Sciatic nerve (tissue), 2 donors: ENCODE results near the gene SKP1. TPM values are rescaled to one million over a fixed set of nuclear protein-coding genes. Genes with fewer than 3 reads are reported as not detected.
A peak's percentile ranks its signal among the peaks of the same experiment; 100 is the strongest.

Experiments
- ATAC-seq: fragments of 200-7000 bp; cut with Tn5 transposase; one replicate; pipeline ENCODE4 v1.9.1; 2020; ENCODE audit warnings: mild to moderate bottlenecking, moderate library complexity
- DNase-seq: peaks from one replicate; pipeline ENCODE4 v3.0.0-alpha.2; 2020; ENCODE audit warnings: low spot score
- intact Hi-C: fragments of 100-400 bp; cut with DNase I; formaldehyde crosslinking; loops from one replicate; pipeline ENCODE4 v1.14.2; 2022
- total RNA-seq: library from RNA; stranded (reverse); fragmentation: NEBNext Ultra II Directional; extraction: Animal tissue kit (Norgen Biotek cat#: 25700); gene quantifications from one replicate; pipeline ENCODE4 v1.2.1, GENCODE V29; 2021
- donor health status: DM: no; HTN: no; CAD: no.
- donor health status: DM: no; HTN: no; CAD: no.

Gene SKP1
- total RNA-seq, 1 donor from 2014 or later: 295 TPM

DNA sequence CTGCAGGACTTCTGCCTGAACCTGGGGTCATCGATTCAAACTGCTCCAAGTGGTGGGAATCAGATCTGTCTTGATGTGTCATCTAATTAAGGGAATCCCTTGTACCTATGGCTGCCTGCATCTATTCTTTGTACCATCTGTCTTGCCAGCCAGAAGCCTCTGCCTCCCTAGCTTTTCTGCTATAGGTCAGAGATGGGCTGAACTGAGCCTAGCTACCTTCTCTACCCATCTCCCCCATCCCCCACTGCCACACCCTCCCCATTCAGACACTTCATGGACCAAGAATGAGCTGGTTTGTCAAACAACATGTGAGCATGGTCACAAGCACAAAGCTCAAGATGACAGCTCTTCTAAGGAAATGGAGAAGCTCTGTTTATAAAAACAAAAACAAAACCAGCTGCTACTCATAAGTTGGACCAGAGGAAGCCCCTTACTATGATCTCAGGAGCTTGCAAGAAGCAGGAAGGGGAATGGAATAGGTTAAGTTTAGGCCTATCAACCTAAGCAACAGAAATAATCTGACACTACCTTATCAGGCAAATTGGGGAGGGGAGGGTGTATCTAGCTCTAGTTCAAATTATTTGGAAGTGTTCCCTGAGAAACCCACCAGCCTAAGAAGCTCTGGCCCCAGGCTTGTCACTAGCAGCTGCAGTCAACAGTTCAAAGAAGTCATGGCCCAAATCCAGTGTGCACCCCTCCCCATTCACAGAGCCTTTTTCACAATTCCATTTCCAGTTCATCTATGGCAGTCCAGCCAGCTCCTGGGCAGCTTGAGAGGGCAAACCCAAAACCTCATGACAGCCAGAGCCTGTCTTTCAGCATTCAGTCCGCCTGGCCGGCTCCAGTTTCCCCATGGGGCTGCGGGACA lies 29.9 kb downstream of the SKP1 start:
- DNase-seq (no peak), ATAC-seq (no peak)
- intact Hi-C loops: no loop called here

GRCh38 chr5:134145779-134146581 lies 30.8 kb downstream of the SKP1 start:
- DNase-seq: peak; percentile 87
- peak; percentile 77 for ATAC-seq
- intact Hi-C loops: no loop called here

- DNase-seq (no peak), ATAC-seq (no peak)
- intact Hi-C loops: no loop called here
Measured at GRCh38 chr5:134145041-134145757, 31.6 kb downstream of the SKP1 start.

- DNase-seq: no peak
- ATAC-seq: no peak
- intact Hi-C loops: no loop called here
Measured at GRCh38 chr5:134143944-134144941, 32.5 kb downstream of the SKP1 start.

DNA sequence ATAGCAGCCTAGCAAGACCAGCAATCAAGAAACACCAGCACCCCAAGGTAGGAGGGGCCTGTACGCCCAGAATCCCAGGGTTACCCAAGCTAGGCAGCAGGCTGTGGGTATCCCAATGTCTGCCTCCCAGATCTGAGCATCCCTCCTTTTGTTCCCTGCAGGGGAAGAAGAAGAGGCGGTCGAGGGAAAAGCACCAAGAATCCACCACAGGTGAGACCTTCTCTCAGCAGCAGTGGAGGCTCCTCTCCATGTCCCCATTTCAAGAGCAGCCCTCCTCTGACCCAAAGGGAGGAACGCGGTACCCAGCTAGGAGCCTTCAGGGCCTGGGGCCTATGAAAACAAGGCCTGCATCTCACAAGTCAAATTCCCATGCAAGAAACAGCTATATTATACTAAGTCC lies 33.3 kb downstream of the SKP1 start:
- no peak for DNase-seq
- no peak for ATAC-seq
- intact Hi-C loops: no loop called here

DNA sequence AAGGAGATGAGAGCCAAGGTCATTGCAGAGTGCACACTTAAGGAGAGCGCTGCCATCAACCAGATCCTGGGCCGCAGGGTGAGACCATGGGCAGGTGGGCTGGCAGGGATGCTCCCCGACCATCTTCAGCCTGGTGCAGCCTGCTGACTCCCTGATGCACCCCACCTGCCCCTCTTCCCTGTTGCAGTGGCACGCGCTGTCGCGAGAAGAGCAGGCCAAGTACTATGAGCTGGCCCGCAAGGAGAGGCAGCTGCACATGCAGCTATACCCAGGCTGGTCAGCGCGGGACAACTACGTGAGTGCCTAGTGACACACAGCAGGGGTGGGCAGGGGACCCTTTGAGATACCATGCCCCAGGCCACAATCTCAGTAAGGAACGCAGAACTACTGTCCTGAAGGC lies 33.9 kb downstream of the SKP1 start:
- no peak for DNase-seq
- intact Hi-C loops: no loop called here
- no peak for ATAC-seq

- DNase-seq (no peak), ATAC-seq (no peak)
- intact Hi-C loops: no loop called here
Measured at GRCh38 chr5:134142052-134142451, 34.7 kb downstream of the SKP1 start.

- DNase-seq (no peak), ATAC-seq (no peak)
- intact Hi-C loops: loop anchor here (2.0 kb wide), 1 partner anchor 39 kb away; no protein-coding TSS in a partner anchor
Measured at GRCh38 chr5:134141331-134142050, 35.3 kb downstream of the SKP1 start.

GRCh38 chr5:134140530-134141201 lies 36.1 kb downstream of the SKP1 start:
- intact Hi-C loops: loop anchor here (2.0 kb wide), 1 partner anchor 38 kb away; no protein-coding TSS in a partner anchor
- ATAC-seq (peak; percentile 76), DNase-seq (no peak)

GRCh38 chr5:134139891-134140469 lies 36.8 kb downstream of the SKP1 start:
- DNase-seq (no peak), ATAC-seq (no peak)
- intact Hi-C loops: loop anchor here (2.0 to 5.0 kb wide), 2 partner anchors 37 to 98 kb away; no protein-coding TSS in a partner anchor

GRCh38 chr5:134139377-134139851 lies 37.3 kb downstream of the SKP1 start:
- ATAC-seq (no peak), DNase-seq (no peak)
- intact Hi-C loops: loop anchor here (5.0 kb wide), 1 partner anchor 97 kb away; no protein-coding TSS in a partner anchor

DNA sequence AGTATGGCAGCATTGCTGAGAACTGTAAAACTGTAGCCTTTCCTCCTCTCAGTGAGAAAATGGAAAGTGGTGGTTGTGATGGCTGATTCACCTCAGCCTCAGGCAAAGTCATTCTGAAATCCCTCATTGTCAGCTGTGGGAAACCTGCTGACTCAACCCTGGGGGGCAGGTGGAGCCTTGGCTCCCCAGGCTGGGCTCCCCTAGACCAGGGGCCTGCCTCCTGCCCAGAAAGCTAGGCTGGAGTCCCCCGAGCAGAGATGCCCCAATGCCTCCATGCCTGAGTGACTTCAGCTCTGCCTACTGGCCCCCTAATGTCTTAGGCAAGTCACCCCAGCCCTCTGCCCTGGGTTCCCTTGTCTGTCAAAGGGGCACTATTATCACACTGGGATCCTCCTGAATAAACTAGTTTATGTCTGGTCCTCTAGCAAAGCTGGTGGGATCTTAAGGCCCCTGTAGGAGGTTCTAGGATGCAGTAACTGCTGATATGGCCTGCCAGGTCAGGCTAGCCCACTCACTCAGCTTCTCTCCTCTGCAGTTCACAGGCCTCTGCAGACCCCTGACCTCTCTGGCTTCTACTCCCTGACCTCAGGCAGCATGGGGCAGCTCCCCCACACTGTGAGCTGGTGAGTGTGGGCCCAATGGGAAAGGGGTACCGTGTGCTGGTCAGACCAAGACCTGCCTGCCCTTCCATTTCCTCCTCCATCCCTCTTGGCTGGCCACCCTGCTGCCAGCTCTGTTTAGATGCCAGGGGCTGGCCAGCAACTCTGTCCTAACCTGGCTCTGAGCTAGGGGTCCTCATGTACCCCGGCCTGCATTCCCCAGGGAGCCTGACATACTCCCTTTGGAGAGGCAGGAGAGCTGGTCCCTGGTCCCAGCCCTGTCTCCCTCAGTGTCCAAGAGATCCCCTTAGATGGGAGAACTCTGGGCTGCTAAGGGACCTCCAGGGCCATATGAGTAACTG lies 38.1 kb downstream of the SKP1 start:
- DNase-seq: no peak
- intact Hi-C loops: loop anchor here (5.0 kb wide), 1 partner anchor 96 kb away; no protein-coding TSS in a partner anchor
- ATAC-seq: no peak

DNA sequence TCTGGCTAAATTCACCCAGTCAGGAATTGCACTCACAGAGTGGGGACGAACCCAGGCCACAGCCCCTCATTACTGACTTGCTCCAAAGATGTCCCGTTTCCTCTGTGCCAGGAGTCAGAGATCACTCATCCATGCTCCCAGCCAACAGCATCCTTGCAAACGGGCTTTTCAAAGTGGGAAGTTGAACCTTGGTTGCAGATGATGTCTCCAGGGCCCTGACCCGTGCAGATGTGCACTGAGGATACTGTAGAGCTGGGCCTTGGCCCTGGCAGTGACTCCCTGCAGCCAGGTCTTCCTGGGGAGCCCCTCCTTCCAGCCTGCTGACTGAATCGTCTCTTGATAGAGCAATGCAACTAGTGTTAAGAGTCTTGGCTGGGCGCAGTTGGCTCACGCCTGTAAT lies 40.0 kb downstream of the SKP1 start:
- ATAC-seq (peak; percentile 25), DNase-seq (no peak)
- intact Hi-C loops: loop anchor here (5.0 kb wide), 1 partner anchor 94 kb away; no protein-coding TSS in a partner anchor

GRCh38 chr5:134136221-134136631 lies 40.5 kb downstream of the SKP1 start:
- ATAC-seq (no peak), DNase-seq (no peak)
- intact Hi-C loops: loop anchor here (5.0 kb wide), 1 partner anchor 94 kb away; no protein-coding TSS in a partner anchor

DNA sequence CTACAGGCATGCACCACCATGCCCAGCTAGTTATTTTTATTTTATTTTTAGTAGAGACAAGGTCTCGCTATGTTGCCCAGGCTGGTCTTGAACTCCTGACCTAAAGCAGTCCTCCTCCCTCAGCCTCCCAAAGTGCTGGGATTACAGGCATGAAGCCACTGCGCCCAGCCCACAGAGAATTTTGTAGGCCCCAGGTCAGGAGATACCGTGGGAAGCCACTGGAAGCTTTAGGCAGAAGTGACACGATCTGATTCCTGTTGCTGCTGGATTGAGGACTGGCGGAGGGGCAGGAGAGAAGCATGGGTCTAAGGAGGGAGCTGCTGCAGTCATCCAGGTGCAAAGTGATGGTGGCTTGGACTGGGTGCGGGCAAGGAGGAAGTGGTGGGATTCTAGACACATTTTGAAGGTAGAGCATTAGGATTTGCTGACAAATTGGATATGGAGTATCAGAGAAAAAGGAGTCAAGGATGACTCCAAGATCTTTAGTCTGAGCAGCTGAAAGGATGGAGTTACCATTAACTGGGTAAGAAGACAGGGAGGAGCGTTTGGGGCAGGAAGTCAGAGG lies 41.6 kb downstream of the SKP1 start:
- intact Hi-C loops: loop anchor here (5.0 kb wide), 1 partner anchor 93 kb away; no protein-coding TSS in a partner anchor
- ATAC-seq (no peak), DNase-seq (no peak)
